GM12865 (cell line): ENCODE results near the gene ELP2.

Experiments used
- DNase-seq: peaks from one replicate; pipeline ENCODE4 v3.0.0; 2010; ENCODE audit warnings: low read depth
- H3K4me3 ChIP-seq: 2 replicates; pipeline ENCODE4 v1.5.1; 2011; ENCODE audit warnings: mild to moderate bottlenecking, low read depth, low read length, control low read depth
- CTCF ChIP-seq: IDR thresholded peaks from 2 replicates; pipeline ENCODE4 v1.5.1; 2011; ENCODE audit warnings: low read length, control low read depth, low read depth, inconsistent platforms; ENCODE audit not compliant: insufficient read depth; ENCODE audit errors: missing control alignments

Gene ELP2

GRCh38 chr18:36169938-36170337 lies 40.2 kb downstream of the ELP2 start:
- no peak overlapping the region for H3K4me3 ChIP-seq
- no peak for TF ChIP-seq CTCF
- DNase-seq = no peak

GRCh38 chr18:36175481-36175880 lies 45.8 kb downstream of the ELP2 start:
- no peak for DNase-seq
- H3K4me3 ChIP-seq = no peak overlapping the region
- no peak for TF ChIP-seq CTCF

- no peak for DNase-seq
- H3K4me3 ChIP-seq = no peak overlapping the region
- TF ChIP-seq CTCF = no peak
Measured at GRCh38 chr18:36176177-36176584, 46.5 kb downstream of the ELP2 start.

DNA sequence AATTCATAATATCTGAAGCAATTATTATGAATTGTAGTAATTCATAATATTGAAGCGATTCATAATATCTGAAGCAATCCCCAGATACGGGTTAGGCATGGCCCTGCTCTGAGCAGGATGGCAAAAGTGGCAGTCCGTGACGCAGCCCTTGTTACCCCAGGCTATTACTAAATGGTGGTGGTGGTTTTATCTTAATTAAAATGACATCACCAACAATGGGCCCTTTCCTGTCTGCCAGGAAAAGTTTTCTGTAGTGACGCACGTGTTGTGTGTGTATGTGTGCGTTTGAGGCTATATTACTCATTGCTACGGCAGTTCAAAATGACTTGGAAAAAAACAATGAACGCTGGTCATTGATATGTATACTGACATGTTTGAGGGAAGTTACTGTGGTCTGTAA lies 47.0 kb downstream of the ELP2 start:
- no peak for DNase-seq
- TF ChIP-seq CTCF = no peak
- H3K4me3 ChIP-seq = no peak overlapping the region

GRCh38 chr18:36177913-36178312 lies 48.2 kb downstream of the ELP2 start:
- DNase-seq = no peak
- TF ChIP-seq CTCF = no peak
- no peak overlapping the region for H3K4me3 ChIP-seq

GRCh38 chr18:36179562-36180355 lies 50.1 kb downstream of the ELP2 start:
- no peak overlapping the region for H3K4me3 ChIP-seq
- no peak for DNase-seq
- TF ChIP-seq CTCF = no peak

DNA sequence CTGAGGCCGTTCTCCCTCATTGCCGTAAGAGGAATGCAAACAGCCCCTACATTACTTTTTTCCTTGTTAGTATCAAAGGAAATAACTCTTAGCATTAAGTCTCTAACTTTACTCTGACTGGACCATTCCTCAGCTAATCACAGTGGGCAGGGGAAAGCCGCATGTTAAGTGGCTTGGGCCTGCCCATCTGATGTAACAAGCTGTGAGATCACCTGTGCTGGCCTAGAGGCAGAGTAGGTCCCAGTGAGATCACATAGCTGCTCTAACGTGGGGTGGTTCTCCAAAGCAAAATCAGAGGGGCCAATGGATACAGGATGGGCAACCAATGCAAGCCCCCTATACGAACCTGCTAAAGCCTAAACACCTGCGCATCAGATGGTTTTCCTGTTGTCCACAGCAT lies 51.7 kb downstream of the ELP2 start:
- H3K4me3 ChIP-seq = no peak overlapping the region
- no peak for TF ChIP-seq CTCF
- no peak for DNase-seq
